Gastrocnemius medialis (tissue), 4 donors: ENCODE measurements around the gene MZT2B. TPM values are rescaled to one million over a fixed set of nuclear protein-coding genes. Genes with fewer than 3 reads are reported as not detected.
"Not testable (repeated sequence)": the region's sequence is repeated elsewhere in the genome, so short reads cannot be mapped to it uniquely, and the experiment has no call there.

Source experiments
- ATAC-seq, 2 donors: fragments of 150-250 bp; one replicate each; pipeline ENCODE4 v1.9.1; 2016
- DNase-seq, 2 donors: peaks; one replicate each; pipeline ENCODE4 v3.0.0-alpha.2; 2019
- H3K27ac ChIP-seq, 4 donors: fragments of 200-600 bp; sonication (generic); 1 replicate in 1 of 4; 2 replicates in 3 of 4; pipeline ENCODE4 v1.5.1; 2016 to 2018; ENCODE audit warnings: mild to moderate bottlenecking in 2 of 4, moderate library complexity in 1 of 4
- H3K27me3 ChIP-seq, 3 donors: fragments of 200-600 bp; sonication (generic) in 2 of 3; 1 replicate in 1 of 3; 2 replicates in 2 of 3; pipeline versions ENCODE4 v1.5.1 to v1.6.0; 2016 to 2019; ENCODE audit warnings: mild to moderate bottlenecking in 1 of 3, moderate library complexity in 1 of 3
- H3K36me3 ChIP-seq, 2 donors: fragments of 200-600 bp; sonication (generic) in 1 of 2; one replicate each; pipeline ENCODE4 v1.5.1; 2017 to 2018
- H3K4me1 ChIP-seq, 2 donors: fragments of 200-600 bp; sonication (generic) in 1 of 2; one replicate each; pipeline ENCODE4 v1.5.1; 2016 to 2017; ENCODE audit warnings: mild to moderate bottlenecking in 2 of 2
- H3K4me3 ChIP-seq, 4 donors: fragments of 200-600 bp; sonication (generic) in 3 of 4; 1 replicate in 1 of 4; 2 replicates in 3 of 4; pipeline ENCODE4 v1.5.1; 2016 to 2019; ENCODE audit warnings: mild to moderate bottlenecking in 2 of 4
- H3K9me3 ChIP-seq, 3 donors: fragments of 200-600 bp; sonication (generic) in 2 of 3; 1 replicate in 1 of 3; 2 replicates in 2 of 3; pipeline ENCODE4 v1.5.1; 2016 to 2019
- CTCF ChIP-seq, 5 experiments: fragments of 450-650 bp in 3 of 5; fragments of 200-600 bp in 2 of 5; sonication (generic) in 2 of 5; IDR thresholded peaks in 4 of 5; conservative IDR thresholded peaks in 1 of 5; 1 replicate in 4 of 5; 2 replicates in 1 of 5; pipeline ENCODE4 v1.5.1; 2016 to 2019; ENCODE audit warnings: antibody characterized with exemption in 5 of 5, mild to moderate bottlenecking in 3 of 5, moderate library complexity in 3 of 5
- POLR2A ChIP-seq, 2 donors: fragments of 450-650 bp; IDR thresholded peaks; one replicate each; pipeline ENCODE4 v1.6.1; 2017; ENCODE audit warnings: antibody characterized with exemption in 2 of 2, mild to moderate bottlenecking in 2 of 2, moderate library complexity in 2 of 2
- in situ Hi-C, 4 donors: fragments of 200-750 bp; cut with MboI; loops; one replicate each; pipeline versions ENCODE4 v1.15.0 to v1.8.0; 2017; ENCODE audit warnings: low sequenced_read_pairs in 4 of 4
- intact Hi-C: fragments of 100-400 bp; cut with DNase I; formaldehyde crosslinking; loops from one replicate; pipeline ENCODE4 v1.15.1; 2023; ENCODE audit warnings: low total_unique reads
- total RNA-seq, 4 donors: library from RNA; depleted of rRNA; stranded (reverse); fragments of >200 nt; gene quantifications; one replicate each; pipeline versions ENCODE4 v1.1.0 to v1.2.3, GENCODE V29; 2016

Gene MZT2B
- total RNA-seq, 4 donors from 2014 or later, result 57.0 to 86.5 (median 69.9) TPM

- intact Hi-C loops (no loop called here), in situ Hi-C loops (no loop called here)
- ATAC-seq (no peak), DNase-seq (no peak)
- no peak overlapping the region for H3K4me3 ChIP-seq
- no peak overlapping the region for H3K27ac ChIP-seq
- no peaks in the 10 kb centered on the region for H3K27me3 ChIP-seq
- no peaks in the 10 kb centered on the region for H3K4me1 ChIP-seq
- H3K36me3 ChIP-seq, result peaks cover 0 to 31% of the 10 kb centered on the region in 2 donors
- no peaks in the 10 kb centered on the region for H3K9me3 ChIP-seq
- TF ChIP-seq POLR2A (IDR thresholded peaks at IDR 0.05), result no peak
- no peak for TF ChIP-seq CTCF (IDR thresholded peaks at IDR 0.05 in 4 of 5, conservative IDR thresholded peaks at IDR 0.05 in 1 of 5)
Observed at GRCh38 chr2:130152816-130153595, 29.1 kb upstream of the MZT2B start.

DNA sequence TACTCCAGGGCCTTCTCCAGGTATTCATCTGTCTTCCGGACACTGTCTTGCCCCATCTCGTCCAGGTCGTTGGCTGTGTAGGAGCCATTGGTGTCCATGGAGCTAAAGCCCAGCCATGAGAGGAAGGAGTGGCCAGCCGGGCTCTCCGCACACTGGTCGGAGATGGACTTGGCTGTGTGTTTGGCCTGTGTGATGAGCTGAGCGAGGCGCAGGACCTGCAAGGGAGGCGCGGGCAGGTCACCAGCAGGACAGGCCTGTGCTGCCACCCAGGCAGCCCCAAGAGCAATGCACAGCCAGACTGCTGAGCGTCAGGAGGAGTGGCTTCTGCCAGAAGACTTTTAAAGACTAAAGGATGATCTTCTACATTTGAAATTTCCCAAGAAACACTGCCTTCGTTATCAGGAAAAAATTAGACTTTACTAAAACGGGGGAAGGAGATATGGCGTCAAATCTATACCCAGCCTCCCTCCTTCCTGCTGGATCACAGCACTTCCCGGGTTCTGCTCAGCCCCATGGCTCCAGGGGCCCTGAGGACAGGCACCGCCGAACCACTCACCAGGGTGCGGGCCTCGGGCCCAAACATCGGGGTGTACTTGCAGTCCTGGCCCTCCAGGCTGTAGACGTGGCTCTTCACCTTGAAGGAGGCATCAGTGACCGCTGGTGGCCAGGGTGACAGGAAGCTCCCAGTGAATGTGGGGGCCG lies 28.2 kb upstream of the MZT2B start:
- in situ Hi-C loops, intact Hi-C loops: not testable (repeated sequence)
- H3K36me3 ChIP-seq, result peaks cover 0 to 32% of the 10 kb centered on the region in 2 donors

GRCh38 chr2:130154423-130154770 lies 27.7 kb upstream of the MZT2B start:
- peaks cover 0 to 37% of the 10 kb centered on the region in 2 donors for H3K36me3 ChIP-seq
- H3K4me1 ChIP-seq, in situ Hi-C loops, H3K27ac ChIP-seq, intact Hi-C loops, H3K9me3 ChIP-seq, DNase-seq, ATAC-seq, H3K27me3 ChIP-seq, H3K4me3 ChIP-seq: not testable (repeated sequence)

More for the DNA sequence above, 28.2 kb upstream of the MZT2B start:
- not testable (repeated sequence) for H3K27ac ChIP-seq, H3K4me1 ChIP-seq, H3K4me3 ChIP-seq, H3K27me3 ChIP-seq, DNase-seq, H3K9me3 ChIP-seq, ATAC-seq

- Histone ChIP-seq H3K4me1 (no peaks in the 10 kb centered on the region), H3K27ac (no peak overlapping the region), H3K36me3 (peaks cover 0 to 37% of the 10 kb centered on the region in 2 donors), H3K4me3 (no peak overlapping the region), H3K27me3 (no peaks in the 10 kb centered on the region), H3K9me3 (no peaks in the 10 kb centered on the region)
- TF ChIP-seq CTCF (IDR thresholded peaks at IDR 0.05 in 4 of 5, conservative IDR thresholded peaks at IDR 0.05 in 1 of 5), result no peak
- no peak for TF ChIP-seq POLR2A (IDR thresholded peaks at IDR 0.05)
- DNase-seq, result no peak
- intact Hi-C loops (no loop called here), in situ Hi-C loops (no loop called here)
- no peak for ATAC-seq
Observed at GRCh38 chr2:130154773-130155765, 27.0 kb upstream of the MZT2B start.

DNA sequence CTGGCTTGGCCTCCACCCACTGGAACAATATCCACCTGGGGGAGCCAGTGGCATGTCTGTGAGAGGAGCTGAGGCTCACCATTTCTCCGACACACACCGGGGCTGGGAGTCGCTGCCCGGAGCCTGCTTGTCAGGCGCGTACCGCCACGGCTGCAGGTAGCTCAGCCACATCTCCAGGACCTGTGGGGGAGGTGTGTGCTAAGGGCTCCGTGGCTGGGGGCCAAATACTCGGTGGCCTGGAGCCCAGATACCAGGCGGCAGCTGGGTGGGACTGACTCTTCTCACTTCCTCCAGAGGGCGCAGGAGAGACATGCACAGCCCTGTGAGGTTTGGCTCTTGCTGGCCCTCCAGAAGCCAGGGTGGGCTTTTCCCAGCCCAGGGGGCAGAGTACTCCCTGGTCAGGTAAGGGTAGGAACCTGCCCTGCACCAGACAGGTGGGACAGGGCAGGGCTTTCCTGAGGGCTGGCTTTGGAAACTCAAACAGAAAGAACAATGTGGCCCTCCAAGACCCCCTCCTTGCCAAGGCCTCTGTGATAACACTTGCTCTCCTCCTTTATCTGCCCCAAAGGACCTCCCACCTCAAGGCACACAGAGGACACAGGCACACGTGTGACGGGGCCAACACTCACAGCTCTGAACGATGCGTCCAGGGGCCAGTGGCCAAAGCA lies 26.0 kb upstream of the MZT2B start:
- ATAC-seq, in situ Hi-C loops: not testable (repeated sequence)

More for the DNA sequence above, 26.0 kb upstream of the MZT2B start:
- H3K36me3 ChIP-seq, result peaks cover 0 to 37% of the 10 kb centered on the region in 2 donors
- DNase-seq, result peak in 1 of 2 donors; percentile 23
- TF ChIP-seq CTCF (IDR thresholded peaks at IDR 0.05 in 4 of 5, conservative IDR thresholded peaks at IDR 0.05 in 1 of 5), result peak in 1 of 5 experiments; percentile 26
- H3K4me1 ChIP-seq, H3K4me3 ChIP-seq, H3K27ac ChIP-seq, H3K27me3 ChIP-seq, intact Hi-C loops, H3K9me3 ChIP-seq: not testable (repeated sequence)
